Liver (tissue), 3 donors: Measurements from ENCODE around the gene USP6NL.

ENCODE experiments used
- EGR1 ChIP-seq, 2 donors: IDR thresholded peaks; 2 replicates each; pipeline ENCODE4 v1.6.1; 2016 to 2018; ENCODE audit warnings: antibody characterized with exemption in 2 of 2, low read depth in 2 of 2
- FOXA1 ChIP-seq: IDR thresholded peaks from 2 replicates; pipeline ENCODE4 v1.6.1; 2016; ENCODE audit warnings: antibody characterized with exemption
- JUND ChIP-seq, 2 donors: IDR thresholded peaks; 2 replicates each; pipeline ENCODE4 v1.6.1; 2016; ENCODE audit warnings: antibody characterized with exemption in 2 of 2
- NR2F2 ChIP-seq: IDR thresholded peaks from 2 replicates; pipeline ENCODE4 v1.6.1; 2016; ENCODE audit warnings: antibody characterized with exemption
- RAD21 ChIP-seq, 2 donors: IDR thresholded peaks; 2 replicates each; pipeline ENCODE4 v1.6.1; 2016; ENCODE audit warnings: antibody characterized with exemption in 2 of 2, mild to moderate bottlenecking in 2 of 2
- RXRA ChIP-seq, 2 donors: IDR thresholded peaks; 2 replicates each; pipeline ENCODE4 v1.6.1; 2017 to 2018; ENCODE audit warnings: antibody characterized with exemption in 2 of 2, mild to moderate bottlenecking in 1 of 2
- SP1 ChIP-seq: IDR thresholded peaks from 2 replicates; pipeline ENCODE4 v1.6.1; 2018; ENCODE audit warnings: antibody characterized with exemption, mild to moderate bottlenecking
- TAF1 ChIP-seq: conservative IDR thresholded peaks from 2 replicates; pipeline ENCODE4 v1.6.1; 2016; ENCODE audit warnings: antibody characterized with exemption, mild to moderate bottlenecking
- TF ChIP-seq, protein P1 (sequence below): fragments of 150-350 bp; IDR thresholded peaks from 2 replicates; pipeline ENCODE4 v1.5.1; 2017; ENCODE audit warnings: improper control_type of control experiment, low read depth, low read length; ENCODE audit not compliant: missing input control
- TF ChIP-seq, protein P2 (sequence below): IDR thresholded peaks from 2 replicates; pipeline ENCODE4 v1.6.1; 2016; ENCODE audit warnings: antibody characterized with exemption
- TF ChIP-seq, protein P3 (sequence below): IDR thresholded peaks from 2 replicates; pipeline ENCODE4 v1.6.1; 2016; ENCODE audit warnings: antibody characterized with exemption
- TF ChIP-seq, protein P4 (sequence below): IDR thresholded peaks from 2 replicates; pipeline ENCODE4 v1.6.1; 2016; ENCODE audit warnings: antibody characterized with exemption, mild to moderate bottlenecking
- TF ChIP-seq, protein P5 (sequence below): IDR thresholded peaks from 2 replicates; pipeline ENCODE4 v1.6.1; 2016; ENCODE audit warnings: antibody characterized with exemption
- donor health status: healthy.
- donor health status: healthy.

DNA sequence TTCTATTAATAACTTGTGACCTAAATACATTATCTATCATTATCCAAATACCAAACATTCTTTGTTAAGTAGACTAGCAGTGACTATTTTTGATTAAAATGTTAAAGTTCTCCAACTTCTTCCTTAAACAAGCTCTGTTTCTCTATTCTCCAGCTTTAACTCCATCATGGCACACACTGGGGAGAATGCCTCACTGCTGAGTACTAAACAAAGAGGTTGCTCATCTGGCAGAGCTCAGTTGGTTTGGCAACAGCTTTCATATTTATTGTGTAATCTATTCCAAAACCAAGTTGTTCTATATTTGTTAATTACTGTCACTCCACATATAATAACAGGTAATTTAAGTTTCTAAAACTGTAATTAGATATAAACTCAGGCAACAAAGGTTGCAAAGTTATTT lies 89.6 kb downstream of the USP6NL start:
- TF ChIP-seq, protein P1, sequence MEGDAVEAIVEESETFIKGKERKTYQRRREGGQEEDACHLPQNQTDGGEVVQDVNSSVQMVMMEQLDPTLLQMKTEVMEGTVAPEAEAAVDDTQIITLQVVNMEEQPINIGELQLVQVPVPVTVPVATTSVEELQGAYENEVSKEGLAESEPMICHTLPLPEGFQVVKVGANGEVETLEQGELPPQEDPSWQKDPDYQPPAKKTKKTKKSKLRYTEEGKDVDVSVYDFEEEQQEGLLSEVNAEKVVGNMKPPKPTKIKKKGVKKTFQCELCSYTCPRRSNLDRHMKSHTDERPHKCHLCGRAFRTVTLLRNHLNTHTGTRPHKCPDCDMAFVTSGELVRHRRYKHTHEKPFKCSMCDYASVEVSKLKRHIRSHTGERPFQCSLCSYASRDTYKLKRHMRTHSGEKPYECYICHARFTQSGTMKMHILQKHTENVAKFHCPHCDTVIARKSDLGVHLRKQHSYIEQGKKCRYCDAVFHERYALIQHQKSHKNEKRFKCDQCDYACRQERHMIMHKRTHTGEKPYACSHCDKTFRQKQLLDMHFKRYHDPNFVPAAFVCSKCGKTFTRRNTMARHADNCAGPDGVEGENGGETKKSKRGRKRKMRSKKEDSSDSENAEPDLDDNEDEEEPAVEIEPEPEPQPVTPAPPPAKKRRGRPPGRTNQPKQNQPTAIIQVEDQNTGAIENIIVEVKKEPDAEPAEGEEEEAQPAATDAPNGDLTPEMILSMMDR: no peak
- no peak for TF ChIP-seq NR2F2
- no peak for TF ChIP-seq TAF1
- no peak for TF ChIP-seq JUND (IDR thresholded peaks at IDR 0.05)
- TF ChIP-seq, protein P2, sequence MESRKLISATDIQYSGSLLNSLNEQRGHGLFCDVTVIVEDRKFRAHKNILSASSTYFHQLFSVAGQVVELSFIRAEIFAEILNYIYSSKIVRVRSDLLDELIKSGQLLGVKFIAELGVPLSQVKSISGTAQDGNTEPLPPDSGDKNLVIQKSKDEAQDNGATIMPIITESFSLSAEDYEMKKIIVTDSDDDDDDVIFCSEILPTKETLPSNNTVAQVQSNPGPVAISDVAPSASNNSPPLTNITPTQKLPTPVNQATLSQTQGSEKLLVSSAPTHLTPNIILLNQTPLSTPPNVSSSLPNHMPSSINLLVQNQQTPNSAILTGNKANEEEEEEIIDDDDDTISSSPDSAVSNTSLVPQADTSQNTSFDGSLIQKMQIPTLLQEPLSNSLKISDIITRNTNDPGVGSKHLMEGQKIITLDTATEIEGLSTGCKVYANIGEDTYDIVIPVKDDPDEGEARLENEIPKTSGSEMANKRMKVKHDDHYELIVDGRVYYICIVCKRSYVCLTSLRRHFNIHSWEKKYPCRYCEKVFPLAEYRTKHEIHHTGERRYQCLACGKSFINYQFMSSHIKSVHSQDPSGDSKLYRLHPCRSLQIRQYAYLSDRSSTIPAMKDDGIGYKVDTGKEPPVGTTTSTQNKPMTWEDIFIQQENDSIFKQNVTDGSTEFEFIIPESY: no peak
- TF ChIP-seq, protein P3, sequence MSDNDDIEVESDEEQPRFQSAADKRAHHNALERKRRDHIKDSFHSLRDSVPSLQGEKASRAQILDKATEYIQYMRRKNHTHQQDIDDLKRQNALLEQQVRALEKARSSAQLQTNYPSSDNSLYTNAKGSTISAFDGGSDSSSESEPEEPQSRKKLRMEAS: no peak
- peak; percentile 10 to 41 for TF ChIP-seq RAD21 (IDR thresholded peaks at IDR 0.05)
- peak in 1 of 2 donors; percentile 21 for TF ChIP-seq RXRA (IDR thresholded peaks at IDR 0.05)
- no peak for TF ChIP-seq EGR1 (IDR thresholded peaks at IDR 0.05; ENCODE audit: low read depth in 2 of 2)
- no peak for TF ChIP-seq SP1
- TF ChIP-seq, protein P4, sequence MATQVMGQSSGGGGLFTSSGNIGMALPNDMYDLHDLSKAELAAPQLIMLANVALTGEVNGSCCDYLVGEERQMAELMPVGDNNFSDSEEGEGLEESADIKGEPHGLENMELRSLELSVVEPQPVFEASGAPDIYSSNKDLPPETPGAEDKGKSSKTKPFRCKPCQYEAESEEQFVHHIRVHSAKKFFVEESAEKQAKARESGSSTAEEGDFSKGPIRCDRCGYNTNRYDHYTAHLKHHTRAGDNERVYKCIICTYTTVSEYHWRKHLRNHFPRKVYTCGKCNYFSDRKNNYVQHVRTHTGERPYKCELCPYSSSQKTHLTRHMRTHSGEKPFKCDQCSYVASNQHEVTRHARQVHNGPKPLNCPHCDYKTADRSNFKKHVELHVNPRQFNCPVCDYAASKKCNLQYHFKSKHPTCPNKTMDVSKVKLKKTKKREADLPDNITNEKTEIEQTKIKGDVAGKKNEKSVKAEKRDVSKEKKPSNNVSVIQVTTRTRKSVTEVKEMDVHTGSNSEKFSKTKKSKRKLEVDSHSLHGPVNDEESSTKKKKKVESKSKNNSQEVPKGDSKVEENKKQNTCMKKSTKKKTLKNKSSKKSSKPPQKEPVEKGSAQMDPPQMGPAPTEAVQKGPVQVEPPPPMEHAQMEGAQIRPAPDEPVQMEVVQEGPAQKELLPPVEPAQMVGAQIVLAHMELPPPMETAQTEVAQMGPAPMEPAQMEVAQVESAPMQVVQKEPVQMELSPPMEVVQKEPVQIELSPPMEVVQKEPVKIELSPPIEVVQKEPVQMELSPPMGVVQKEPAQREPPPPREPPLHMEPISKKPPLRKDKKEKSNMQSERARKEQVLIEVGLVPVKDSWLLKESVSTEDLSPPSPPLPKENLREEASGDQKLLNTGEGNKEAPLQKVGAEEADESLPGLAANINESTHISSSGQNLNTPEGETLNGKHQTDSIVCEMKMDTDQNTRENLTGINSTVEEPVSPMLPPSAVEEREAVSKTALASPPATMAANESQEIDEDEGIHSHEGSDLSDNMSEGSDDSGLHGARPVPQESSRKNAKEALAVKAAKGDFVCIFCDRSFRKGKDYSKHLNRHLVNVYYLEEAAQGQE: no peak
- TF ChIP-seq, protein P5, sequence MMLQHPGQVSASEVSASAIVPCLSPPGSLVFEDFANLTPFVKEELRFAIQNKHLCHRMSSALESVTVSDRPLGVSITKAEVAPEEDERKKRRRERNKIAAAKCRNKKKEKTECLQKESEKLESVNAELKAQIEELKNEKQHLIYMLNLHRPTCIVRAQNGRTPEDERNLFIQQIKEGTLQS: no peak
- no peak for TF ChIP-seq FOXA1
